NCI-H1694 treated with DMSO at 0.1 percent for 48 hours (cell line): ENCODE results near the gene OR2T35.
A peak's percentile ranks its signal among the peaks of the same experiment; 100 is the strongest.

Experiments used
- DNase-seq: peaks from one replicate; lab custom pipeline; 2025; lab: John Stamatoyannopoulos, UW

OR2T35 gene

DNA sequence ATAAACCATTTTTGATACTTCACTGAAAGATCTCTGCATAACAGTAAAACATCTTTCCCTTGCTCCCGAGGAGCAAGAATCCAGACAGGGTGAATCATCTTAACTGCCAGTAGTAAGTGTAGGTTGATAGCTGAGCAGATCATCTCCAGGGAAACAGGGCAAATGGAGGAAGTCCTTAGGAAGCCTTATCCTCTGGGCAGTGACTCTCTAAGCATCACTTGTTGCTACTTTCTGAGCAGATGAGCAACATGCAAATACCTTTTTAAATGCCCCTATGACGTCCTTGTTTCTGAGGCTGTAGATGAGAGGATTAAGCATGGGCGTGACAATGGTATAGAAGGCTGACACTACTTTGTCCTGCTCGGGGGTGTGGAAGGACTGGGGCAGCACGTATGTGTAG is 19.1 kb downstream of the OR2T35 start:
- DNase-seq, result no peak

DNA sequence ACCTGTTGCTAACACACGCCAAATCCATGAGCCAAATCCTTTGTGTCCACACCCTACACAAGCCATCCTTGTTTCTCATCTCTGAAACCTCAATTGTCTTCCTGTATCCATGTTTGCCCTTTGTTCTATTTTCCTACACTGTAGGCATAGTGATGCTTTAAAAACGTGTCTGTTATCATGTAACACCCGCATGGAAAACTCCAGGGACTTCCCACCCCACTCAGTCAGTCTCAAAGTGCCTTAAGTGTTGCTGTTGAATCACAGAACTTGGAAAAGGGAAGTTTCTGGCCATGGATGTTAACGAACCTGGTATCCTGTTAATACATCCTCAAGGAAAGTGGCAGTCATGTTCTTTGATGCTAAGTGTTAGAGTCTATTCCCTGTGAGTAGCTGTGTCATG is 19.9 kb downstream of the OR2T35 start:
- DNase-seq, result no peak

DNA sequence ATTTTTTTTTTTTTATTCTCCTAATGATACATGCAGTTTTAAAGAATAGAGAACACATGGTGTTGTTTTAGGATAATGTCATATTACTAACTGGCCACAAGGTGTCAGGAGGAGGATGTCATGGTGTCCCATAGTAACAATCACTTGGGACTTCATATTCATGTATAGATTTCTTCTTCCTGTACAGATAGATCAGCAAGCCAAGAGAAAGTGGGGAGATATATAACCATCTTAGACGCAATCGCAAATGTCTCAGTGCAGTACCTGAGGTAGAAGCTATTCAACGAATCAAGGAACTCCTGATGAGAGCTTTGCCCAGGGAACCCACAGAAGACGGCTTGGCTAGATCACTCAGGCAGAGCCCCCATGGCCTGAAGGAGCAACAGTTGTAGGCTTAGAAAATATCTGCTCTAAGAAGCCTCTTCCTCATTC is 22.5 kb downstream of the OR2T35 start:
- peak; percentile 69 for DNase-seq

DNA sequence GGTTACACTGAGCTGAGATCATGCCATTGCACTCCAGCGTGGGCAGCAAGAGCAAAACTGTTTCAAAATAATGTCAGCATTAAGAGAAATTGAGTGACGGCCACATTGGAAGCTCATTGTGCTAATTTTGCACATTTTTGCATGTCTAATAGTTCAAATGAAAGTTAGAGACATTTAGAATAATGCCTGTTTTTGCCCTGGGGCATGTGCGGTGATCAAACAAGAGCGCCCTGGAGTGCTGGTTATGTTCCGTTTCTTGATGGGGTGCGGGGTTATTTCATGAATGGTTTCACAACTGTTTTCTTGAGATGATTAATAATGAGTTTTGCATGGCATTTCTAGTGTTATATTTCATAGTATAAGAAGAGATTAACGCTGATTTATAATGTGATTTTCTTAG is 23.3 kb downstream of the OR2T35 start:
- no peak for DNase-seq

DNA sequence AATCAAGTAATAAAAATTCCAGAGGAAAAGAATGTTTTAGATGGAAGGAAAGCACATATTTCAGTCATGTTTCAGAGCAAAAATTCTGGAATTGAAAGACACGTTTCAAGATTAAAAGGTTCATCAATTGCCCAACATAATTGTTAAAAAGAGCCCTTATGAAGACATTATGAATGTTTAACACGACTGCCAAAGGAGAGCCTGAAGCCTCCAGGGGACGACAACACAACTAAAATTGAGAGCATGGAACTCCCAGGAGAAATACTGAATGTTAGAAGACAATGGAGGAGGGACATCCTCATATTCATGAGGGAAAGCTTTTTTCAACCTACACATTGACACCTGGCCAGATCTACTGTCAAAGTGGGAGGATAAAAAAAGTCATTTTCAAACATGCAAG is 26.2 kb downstream of the OR2T35 start:
- DNase-seq, result peak; percentile 67

DNA sequence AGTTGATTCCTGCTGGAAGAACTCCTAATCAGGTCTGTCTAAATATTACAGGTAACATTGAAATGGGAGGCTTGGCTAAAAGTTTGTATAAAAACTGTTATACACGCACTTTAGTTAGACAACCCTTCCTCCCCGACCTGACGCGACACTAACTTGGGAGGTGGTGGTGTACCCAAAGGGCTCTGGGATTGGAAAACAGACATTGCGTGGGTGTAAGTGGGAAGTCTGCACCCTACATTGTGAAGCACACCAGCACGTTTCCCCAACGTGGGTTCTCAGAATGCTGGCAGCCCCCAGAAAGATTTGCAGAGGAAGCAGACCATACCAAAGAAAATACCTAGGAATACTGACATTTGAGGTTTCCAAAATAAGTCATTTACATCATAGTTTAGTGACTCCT is 27.0 kb downstream of the OR2T35 start:
- DNase-seq, result no peak

DNA sequence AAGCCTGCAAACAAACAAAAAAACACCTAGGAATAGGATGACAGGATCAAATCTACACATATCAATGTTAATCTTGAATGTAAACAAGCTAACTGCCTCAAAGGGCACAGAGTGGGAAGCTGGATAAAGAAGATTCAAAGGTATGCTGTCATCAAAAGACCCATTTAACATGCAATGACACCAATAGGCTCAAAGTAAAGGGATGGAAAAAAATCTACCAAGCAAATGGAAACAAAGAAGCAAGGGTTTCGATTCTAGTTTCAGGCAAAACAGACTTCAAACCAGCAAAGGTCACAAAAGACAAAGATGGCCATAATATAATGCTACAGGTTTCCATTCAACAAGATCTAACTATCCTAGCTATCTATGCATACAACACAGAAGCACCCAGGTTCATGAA is 31.3 kb downstream of the OR2T35 start:
- no peak for DNase-seq

DNA sequence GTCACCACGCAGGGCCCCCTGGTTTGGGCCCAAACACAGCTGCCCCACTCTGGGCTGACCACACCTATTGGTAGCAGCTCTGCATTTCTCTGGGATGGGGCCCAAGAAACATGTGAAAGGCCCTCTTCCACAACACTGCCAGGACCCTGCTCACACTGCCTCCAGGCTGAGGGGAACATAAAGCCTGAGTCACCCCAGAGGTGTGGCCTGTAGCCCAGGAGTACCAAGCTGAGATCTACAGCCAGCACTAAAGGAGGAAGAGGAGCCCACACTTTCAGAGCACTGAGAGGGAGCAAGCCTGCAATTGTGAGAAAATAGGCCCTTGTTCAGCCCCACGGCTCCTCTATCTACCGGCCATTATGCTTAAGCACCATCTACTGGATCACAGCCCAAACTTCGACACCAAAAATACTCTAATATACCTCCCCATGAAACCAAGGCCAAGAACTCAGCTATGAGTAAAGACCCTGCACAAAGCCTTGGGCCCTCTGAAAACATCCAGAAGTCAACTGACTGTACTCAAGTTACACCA is 33.1 kb downstream of the OR2T35 start:
- no peak for DNase-seq

DNA sequence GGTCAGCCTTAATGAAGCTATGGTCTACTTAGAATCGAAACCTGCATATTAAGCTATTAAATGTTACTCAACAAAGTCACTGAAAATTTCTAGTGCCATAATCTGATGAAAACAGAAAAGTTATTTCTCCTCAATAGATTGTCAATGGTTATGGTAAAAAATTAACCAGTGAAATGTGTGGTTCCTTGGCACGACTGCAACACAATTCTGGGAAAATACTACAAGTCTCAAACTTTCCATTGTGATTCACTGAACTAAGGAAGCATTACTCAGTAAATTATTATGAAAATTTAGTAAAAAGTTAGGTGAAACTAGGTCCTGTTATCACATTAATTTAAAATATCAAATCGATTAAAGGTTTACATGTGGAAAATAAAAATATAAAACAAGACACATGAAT is 34.8 kb downstream of the OR2T35 start:
- no peak for DNase-seq

DNA sequence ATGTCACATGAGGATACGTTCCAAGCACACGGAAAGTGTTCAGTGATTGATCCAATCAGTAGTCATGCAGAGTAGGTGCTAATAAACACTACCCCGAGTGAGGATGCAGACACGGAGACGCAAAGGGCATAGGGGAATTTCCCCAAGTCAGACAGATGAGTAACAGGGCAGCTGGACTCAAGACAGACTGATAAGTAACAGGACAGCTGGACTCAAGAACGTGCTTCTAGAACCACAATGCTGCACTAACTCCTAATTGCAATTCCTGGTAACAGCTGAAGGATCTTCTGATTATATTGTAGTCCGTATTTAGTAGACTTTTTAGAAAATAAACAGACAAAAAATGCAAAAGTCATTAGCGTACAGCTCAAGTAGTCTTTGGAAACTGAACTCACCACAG is 45.7 kb downstream of the OR2T35 start:
- no peak for DNase-seq

DNA sequence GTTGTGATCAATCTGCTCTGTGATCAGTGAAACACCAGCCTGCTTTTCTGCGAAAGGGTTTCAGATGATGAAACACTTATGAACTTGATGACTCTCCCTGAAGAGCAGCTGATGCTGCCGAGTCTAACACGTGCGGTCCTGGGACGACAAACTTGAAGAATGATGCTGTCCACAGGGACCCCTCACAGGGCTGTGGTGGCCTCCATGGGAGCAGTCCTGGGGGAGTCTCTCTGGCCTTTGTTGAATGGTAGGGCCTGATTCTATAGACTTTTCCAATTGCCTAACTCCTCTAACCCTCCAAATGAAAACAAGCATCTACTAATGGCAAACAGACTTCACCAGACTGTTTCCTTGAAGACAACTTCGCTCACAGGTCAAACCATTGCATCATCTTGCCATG is 47.5 kb downstream of the OR2T35 start, which contains the start of gene OR2T10:
Gene OR2T10 (minus strand): TSS at position 112 of the 400 bp plus-strand sequence. CDS start 3,932 bp downstream, outside the sequence.
- no peak for DNase-seq

DNA sequence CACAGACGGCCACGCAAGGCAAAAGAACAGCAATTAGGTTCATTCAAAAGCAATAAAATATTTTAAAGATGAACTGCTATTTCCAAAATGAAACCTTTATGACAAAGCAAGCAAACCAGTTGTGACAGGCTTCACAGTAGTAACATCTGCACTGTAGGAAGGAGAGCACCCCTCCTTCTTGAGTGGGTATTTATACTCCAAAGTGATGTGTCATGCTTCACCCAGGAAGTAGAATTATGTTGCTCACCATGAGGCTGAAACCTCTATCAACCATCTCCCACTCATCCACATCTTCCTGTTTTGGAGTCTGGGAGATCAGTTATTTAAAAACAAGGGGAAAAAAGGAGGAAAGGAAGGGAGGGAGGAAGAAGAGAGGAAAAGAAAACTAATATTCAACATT is 48.5 kb downstream of the OR2T35 start:
- DNase-seq, result no peak

DNA sequence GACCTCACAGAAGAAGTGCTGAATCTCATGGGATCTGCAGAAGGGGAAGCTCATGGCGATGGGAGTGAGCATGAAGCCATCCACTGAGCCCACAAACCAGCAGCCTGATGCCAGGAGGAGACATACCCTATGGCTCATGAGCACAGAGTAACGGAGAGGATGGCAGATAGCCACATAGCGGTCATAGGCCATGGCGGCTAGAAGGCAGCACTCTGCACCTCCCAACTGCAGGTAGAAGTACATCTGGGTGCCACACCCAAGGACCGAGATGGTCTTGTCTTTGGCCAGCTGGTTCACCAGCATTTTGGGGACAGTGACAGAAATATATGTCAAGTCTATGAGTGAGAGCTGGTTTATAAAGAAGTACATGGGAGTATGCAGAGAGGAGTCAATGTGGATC is 51.9 kb downstream of the OR2T35 start:
- DNase-seq, result no peak

DNA sequence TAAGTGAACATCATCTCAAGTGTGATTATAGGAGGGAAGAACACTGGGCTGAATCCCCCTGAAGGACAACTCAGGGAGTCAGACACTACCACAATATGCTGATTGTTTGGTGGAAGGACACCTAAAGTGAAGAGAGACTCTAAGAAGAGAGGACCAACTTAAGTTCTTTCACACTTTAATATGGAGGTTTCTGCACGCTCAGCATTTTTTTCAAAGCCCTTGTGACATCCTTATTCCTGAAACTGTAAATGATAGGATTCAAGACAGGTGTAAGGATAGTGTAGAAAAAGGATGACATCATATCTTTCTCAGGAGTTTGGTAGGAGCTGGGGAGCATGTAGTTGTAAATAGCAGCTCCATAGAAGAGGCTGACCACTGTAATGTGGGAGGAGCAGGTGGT is 52.4 kb downstream of the OR2T35 start:
- DNase-seq, result no peak

DNA sequence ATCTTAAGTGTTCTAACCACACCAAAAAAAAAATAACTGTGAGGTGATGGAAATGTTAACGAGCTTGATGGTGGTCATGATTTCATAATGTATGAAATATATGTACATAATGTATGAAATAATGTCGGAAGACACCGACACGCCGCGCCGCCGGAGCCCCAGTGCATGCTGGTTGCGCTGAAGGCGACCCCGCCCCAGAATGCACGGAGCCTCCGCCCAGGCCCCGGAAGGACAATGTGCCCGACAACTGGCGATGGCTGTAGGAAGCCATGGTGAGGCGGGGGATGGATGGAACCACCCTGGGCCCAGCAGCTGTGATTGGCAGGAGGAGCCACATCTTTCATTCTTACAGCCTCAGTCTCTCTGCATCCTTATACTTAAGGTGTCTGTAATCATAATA is 55.0 kb downstream of the OR2T35 start:
- no peak for DNase-seq

DNA sequence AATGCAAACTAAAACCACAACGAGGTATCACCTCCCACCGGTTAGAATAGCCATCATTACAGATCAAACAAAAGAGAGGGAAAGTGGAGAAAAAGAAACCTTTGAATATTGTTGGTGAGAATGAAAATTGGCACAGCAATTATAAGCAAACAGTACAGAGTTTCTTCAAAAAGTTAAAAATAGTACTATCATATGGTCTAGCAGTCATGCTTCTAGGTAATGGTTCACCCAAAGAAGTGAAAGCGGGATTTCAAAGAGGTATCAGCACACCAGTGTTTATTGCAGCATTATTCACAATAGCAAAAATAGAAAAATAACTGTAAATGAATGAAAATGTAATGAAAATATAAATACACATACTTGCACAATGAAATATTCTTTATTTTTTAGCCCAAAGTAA is 55.7 kb downstream of the OR2T35 start:
- no peak for DNase-seq
